ENCODE measurements around the gene PIGV.
"Not testable (repeated sequence)": the region's sequence is repeated elsewhere in the genome, so short reads cannot be mapped to it uniquely, and the experiment has no call there.

PIGV gene

GRCh38 chr1:26837665-26838064, 49.9 kb downstream of the PIGV start:
- DNase-seq: not testable (repeated sequence)

GRCh38 chr1:26838474-26839338, 51.0 kb downstream of the PIGV start:
- DNase-seq: no peak

- DNase-seq: no peak
Measured at GRCh38 chr1:26839339-26839722, 51.6 kb downstream of the PIGV start.

- DNase-seq: no peak
Measured at GRCh38 chr1:26839779-26840178, 52.0 kb downstream of the PIGV start.

- no peak for DNase-seq
Measured at GRCh38 chr1:26844424-26845196, 56.9 kb downstream of the PIGV start.

- not testable (repeated sequence) for DNase-seq
Measured at GRCh38 chr1:26847826-26848225, 60.1 kb downstream of the PIGV start.
